ENCODE results near the gene MARCHF3.
A peak's percentile ranks its signal among the peaks of the same experiment; 100 is the strongest.
"Not testable (repeated sequence)": the region's sequence is repeated elsewhere in the genome, so short reads cannot be mapped to it uniquely, and the experiment has no call there.

MARCHF3 gene

DNA sequence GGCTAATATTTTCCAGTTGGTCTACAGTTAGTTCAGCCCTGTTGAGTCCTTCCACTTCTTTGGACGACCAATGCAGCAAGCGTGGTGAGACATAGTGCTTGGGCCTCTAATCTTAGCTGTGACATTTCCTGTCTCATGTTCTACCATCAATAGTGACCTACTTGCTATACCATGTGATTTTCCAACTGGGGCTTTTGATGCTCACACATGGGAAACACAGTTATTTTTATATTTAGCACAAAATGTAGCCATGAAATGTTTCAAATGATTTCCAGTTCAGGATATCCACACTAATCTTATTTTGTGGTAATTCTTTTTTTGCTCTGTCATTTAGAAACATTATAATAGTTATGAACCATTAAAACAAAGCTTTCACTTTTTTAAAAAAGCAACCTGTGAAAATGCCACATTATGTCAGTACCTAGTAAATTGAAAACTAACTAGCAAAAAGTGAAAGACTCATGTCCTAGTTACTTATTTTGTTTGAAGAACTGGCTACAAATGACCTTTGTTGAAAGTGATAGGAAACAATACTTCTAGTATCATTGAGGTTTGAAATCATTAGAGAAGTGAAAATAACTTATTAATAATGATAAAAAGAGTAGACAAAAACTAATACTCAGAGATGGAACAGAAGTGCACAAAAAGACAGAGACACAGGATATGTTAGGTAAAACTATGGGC, 18.3 kb downstream of the MARCHF3 start:
- DNase-seq (ENCODE audit: low read depth), result peak; percentile 40

- DNase-seq (ENCODE audit: low read depth), result peak; percentile 97
These were observed 19.2 kb downstream of the MARCHF3 start for GRCh38 chr5:127011153-127011552.

DNA sequence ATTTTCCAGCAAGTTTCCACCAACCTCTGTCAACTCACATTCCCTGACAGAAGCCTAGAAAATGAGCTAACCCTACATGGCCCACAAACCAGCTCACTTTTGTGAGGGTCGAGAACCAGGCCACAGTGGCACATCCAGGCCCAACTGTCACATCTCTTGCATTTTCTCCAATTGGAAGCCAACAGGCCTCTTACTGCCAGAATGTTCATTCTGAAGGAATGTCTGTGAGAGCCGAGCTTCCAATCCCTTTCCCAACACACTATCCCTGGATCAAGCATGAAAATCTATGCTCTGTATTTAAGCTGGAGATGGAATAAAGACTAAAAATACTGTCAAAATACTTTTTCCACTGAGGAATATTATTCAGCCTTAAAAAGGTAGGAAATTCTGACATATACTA, 20.0 kb downstream of the MARCHF3 start:
- peak; percentile 23 for DNase-seq (ENCODE audit: low read depth)

DNA sequence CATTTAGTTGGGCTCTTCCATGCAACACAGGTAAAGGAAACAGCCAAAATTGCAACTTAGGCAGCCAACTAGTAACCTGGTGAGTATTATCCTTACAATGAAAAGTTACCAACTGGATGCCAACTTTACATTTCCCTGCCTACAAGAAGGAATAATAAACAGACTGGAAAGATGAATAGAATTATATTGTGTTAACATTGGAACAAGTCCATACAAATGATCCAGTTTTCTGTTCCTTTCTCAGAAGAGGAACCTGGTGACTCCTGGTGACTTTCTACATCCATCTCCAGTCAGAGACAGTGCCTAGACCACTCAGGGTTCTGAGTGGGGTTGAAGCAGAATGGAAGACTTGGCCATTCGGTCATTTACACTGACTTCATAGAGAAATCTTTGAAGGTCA, 20.6 kb downstream of the MARCHF3 start:
- no peak for DNase-seq (ENCODE audit: low read depth)

DNA sequence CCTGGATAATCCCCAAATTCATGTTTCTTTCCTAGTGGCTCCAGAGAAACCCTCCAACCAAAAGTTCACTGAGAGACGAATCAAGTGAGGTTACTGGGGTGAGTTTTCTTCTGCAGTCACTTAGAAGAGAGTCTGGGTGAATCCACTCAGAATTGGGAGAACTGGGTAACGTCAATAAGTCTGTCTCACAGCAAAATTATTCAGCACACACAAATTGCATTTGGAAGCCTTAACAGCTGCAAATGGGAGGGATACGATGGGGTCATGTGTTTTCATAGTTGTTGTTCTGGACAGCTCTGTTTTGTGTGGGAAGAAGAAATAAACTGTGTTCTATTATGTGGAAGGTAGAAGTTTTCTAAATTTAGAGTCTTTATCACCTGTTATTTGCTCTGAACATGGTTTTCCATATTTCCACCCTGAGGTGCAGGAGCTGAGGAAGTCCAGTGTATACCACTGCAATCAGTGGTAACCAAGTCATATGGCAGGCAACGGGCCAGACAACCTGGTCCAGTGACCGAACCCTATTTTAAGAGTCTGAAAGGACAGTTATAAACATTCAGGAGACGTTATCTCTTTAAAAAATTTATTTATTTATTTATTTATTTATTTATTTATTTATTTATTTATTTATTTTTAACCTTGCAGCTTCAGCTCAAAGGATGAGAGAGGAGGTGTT, 21.9 kb downstream of the MARCHF3 start:
- DNase-seq (ENCODE audit: low read depth), result no peak

DNA sequence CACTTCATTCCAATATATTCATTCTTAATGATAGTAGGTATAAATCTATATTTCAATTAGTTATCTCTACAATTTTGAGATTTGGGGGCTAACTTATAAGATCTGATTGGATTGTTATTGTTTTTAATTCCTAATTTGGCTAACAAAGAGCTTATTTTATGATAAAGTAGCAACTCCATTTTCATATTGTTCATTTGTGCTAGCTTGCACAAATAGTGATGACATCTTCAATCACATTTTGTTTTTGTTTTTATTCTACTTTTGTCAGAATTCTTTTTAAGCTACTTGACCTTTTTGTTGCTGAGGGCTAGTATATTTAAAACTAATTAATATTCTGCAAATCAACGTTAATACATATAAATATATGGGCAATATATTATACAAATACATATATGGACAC, 22.8 kb downstream of the MARCHF3 start:
- DNase-seq (ENCODE audit: low read depth), result no peak

GRCh38 chr5:127006744-127007143, 23.6 kb downstream of the MARCHF3 start:
- no peak for DNase-seq (ENCODE audit: low read depth)

GRCh38 chr5:127005282-127005681, 25.1 kb downstream of the MARCHF3 start:
- DNase-seq (ENCODE audit: low read depth), result not testable (repeated sequence)

DNA sequence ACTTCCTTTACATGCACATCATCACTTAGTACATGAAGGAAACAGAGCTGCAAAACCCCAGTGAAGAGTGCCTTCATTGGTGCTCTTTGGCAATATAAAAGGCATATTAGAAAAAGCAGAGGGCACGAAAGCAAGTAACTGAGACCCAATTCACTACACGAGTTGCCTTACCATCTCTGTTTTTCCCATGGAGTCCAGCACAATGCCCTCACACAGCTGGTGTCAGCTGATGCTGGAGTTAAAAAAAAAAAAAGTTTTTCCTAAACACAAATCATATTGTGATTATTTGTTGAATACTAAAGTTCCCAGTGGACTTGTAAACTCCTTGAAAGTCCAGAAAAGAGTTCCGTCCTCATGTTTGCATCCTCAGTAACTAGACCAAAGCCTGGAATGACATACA, 25.6 kb downstream of the MARCHF3 start:
- no peak for DNase-seq (ENCODE audit: low read depth)

GRCh38 chr5:127003798-127004495, 26.4 kb downstream of the MARCHF3 start:
- DNase-seq (ENCODE audit: low read depth), result no peak

DNA sequence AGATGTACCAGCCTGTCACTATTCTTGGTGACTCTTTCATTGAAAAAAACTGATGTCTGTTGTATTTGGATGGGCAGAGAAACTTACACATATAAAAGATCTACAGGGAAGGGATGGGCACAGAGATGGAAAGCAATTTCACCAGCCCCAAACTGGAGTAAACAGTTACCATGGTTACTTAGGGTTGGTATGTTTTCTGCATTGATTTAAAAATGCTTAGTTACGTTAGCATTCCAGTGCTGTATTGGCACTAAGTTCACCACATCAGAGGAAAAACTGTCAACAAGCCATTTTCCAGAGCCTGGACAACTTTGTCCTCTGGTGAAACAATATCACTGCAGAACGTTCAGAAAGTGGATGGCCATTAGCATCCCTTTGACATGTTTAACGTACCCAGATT, 28.0 kb downstream of the MARCHF3 start:
- DNase-seq (ENCODE audit: low read depth), result peak; percentile 54

GRCh38 chr5:127001621-127002296, 28.6 kb downstream of the MARCHF3 start:
- DNase-seq (ENCODE audit: low read depth), result peak; percentile 99

GRCh38 chr5:126998895-126999570, 31.3 kb downstream of the MARCHF3 start:
- DNase-seq (ENCODE audit: low read depth), result no peak

- DNase-seq (ENCODE audit: low read depth), result peak; percentile 33
These were observed 32.1 kb downstream of the MARCHF3 start for GRCh38 chr5:126998201-126998631.

DNA sequence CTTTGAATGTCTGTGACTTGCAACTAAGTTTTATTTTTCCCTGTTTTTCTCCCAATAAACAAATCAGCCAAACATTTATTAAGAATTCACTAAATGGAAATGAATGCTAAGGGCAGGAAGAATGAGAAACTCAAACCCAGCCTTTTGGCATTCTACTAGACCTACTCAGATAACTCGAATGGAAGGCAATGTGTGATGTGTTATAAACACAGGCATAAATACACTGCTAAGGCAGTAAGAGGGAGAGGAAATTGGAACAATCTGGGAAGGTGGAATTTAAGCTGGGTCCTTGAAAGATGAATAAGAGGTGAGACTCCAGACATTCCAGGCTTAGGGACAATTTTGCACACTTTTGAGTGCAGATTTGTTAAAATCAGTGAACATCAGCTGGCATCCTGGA, 34.7 kb downstream of the MARCHF3 start:
- no peak for DNase-seq (ENCODE audit: low read depth)

DNA sequence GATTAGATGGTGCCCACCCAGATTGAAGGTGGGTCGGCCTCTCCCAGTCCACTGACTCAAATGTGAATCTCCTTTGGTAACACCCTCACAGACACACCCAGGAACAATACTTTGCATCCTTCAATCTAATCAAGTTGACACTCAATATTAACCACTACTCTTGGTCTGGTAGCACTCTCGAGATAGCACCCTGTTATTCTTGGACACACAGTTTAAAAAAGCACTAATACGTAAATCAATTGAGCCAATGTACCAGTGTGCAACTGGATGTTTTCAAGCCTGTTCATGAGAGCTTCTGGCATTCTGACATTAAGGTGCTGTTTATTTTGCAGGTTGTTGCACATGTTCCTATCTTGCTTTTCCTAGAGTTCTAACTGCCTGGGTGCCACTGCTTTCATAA, 35.3 kb downstream of the MARCHF3 start:
- DNase-seq (ENCODE audit: low read depth), result no peak

GRCh38 chr5:126994485-126994884, 35.9 kb downstream of the MARCHF3 start:
- DNase-seq (ENCODE audit: low read depth), result no peak

GRCh38 chr5:126988021-126988569, 42.3 kb downstream of the MARCHF3 start:
- DNase-seq (ENCODE audit: low read depth), result no peak

GRCh38 chr5:126987271-126987899, 43.0 kb downstream of the MARCHF3 start:
- DNase-seq (ENCODE audit: low read depth), result no peak

DNA sequence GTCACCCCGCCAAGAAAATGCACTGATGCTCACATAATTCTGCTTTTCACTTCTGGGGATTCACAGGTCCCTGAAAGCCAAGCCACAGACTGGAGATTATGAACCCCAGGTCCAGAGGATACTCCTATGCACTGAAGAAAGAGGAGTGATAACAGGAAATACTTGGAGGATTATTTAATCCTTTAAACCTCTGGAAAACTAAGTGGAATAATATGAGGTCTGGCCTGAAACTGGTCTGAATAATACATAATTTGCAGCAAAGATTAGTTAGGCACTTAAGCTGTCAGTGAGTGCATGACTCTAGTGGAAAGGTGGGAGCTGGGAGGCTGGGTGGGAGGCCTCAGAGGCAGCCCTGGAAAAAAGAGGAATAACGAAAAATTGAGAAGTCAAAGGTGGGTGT, 45.7 kb downstream of the MARCHF3 start:
- peak; percentile 23 for DNase-seq (ENCODE audit: low read depth)

- no peak for DNase-seq (ENCODE audit: low read depth)
These were observed 46.5 kb downstream of the MARCHF3 start for GRCh38 chr5:126983874-126984266.
